Measurements from ENCODE around the gene DDX50.

Gene DDX50

GRCh38 chr10:68988530-68989316 is 87.6 kb downstream of the DDX50 start, which contains the start of gene KIFBP:
KIFBP (plus strand) TSS chr10:68988803; CDS start chr10:68988833, 30 bp downstream.
- peak; percentile 47 for DNase-seq (ENCODE audit: low read depth)

GRCh38 chr10:68989317-68989990 is 88.3 kb downstream of the DDX50 start:
- DNase-seq (ENCODE audit: low read depth): no peak

- no peak for DNase-seq (ENCODE audit: low read depth)
These were observed 91.7 kb downstream of the DDX50 start for GRCh38 chr10:68992636-68993440.

Measured in stimulated activated CD8-positive, alpha-beta memory T cell treated with anti-CD3 and anti-CD28 coated beads, Interleukin-7, amount 100 ng/mL, for 24 hours (primary cell).